ENCODE measurements around the gene BCL11A. TPM values are rescaled to one million over a fixed set of nuclear protein-coding genes. Genes with fewer than 3 reads are reported as not detected.
"Not testable (repeated sequence)": the region's sequence is repeated elsewhere in the genome, so short reads cannot be mapped to it uniquely, and the experiment has no call there.

The BCL11A gene
- total and polyA plus RNA-seq, 9 donors, result 0.81 to 5.7 (median 3.2) TPM; not detected in 1

GRCh38 chr2:60422826-60423483 is 130.5 kb downstream of the BCL11A start:
- no peaks in the 10 kb centered on the region for H3K9me3 ChIP-seq
- TF ChIP-seq POLR2A (IDR thresholded peaks at IDR 0.05) (no peak), CTCF (IDR thresholded peaks at IDR 0.05) (no peak), EP300 (IDR thresholded peaks at IDR 0.05) (no peak)
- H3K4me1 ChIP-seq (ENCODE audit: insufficient read depth), result no peaks in the 10 kb centered on the region
- H3K36me3 ChIP-seq, result no peaks in the 10 kb centered on the region
- H3K27me3 ChIP-seq, result no peaks in the 10 kb centered on the region
- no peak for DNase-seq
- intact Hi-C loops (cut with DNase I), result no loop called here
- WGBS, 3 donors, result 61 to 64% (median 63%) methylated on average over 7 of the region's 7 CpGs
- H3K27ac ChIP-seq, result no peak overlapping the region
- H3K4me3 ChIP-seq, result no peak overlapping the region

- intact Hi-C loops (cut with DNase I); H3K4me3 ChIP-seq; H3K36me3 ChIP-seq; DNase-seq; H3K4me1 ChIP-seq (ENCODE audit: insufficient read depth); H3K27me3 ChIP-seq; H3K27ac ChIP-seq; H3K9me3 ChIP-seq: not testable (repeated sequence)
- 82 to 94% (median 94%) methylated on average over 1 of the region's 1 CpG for WGBS, 3 donors
Measured at GRCh38 chr2:60417210-60417609, 136.2 kb downstream of the BCL11A start.

DNA sequence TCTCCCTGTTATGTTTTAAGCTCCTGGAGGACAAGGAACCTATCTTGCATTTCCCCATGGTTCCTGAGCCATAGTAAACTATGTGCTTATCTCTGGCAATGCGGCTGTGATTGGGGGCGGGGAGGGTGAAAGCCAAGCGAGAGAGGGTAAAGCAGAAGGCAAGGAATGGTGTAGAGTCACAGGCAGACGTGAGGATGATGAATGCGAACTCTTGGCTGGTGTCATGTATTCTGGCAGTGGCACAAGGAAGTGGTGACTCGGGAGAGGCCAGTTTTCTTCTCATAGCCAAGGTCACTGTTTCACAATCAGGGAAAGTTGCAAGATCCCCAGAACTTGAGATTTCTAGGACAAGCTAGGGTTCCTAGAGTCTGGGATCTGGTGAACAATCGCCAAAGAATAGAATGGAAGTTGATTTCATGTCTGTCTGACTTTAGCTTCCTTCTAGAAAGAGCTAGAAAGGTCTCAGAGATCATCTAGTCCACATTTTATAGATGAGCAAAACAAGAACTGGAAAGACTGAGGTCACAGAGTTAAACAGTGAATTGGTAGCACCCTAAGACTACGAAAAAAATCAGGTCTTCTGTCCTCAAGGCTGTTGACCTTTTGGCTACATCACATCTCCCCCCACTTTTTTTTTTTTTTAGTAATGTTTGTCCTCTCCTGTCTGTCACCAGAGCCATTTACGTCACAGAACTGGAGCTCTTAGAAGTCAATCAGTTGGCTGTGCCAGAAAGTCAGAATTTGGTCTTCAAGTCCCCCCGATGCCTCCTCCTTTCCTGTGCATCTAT is 137.0 kb downstream of the BCL11A start:
- Histone ChIP-seq H3K4me1 (ENCODE audit: insufficient read depth) (no peaks in the 10 kb centered on the region), H3K27me3 (no peaks in the 10 kb centered on the region), H3K36me3 (no peaks in the 10 kb centered on the region), H3K9me3 (no peaks in the 10 kb centered on the region), H3K4me3 (no peak overlapping the region), H3K27ac (no peak overlapping the region)
- TF ChIP-seq POLR2A (IDR thresholded peaks at IDR 0.05), result no peak
- intact Hi-C loops (cut with DNase I), result no loop called here
- DNase-seq, result no peak
- WGBS, 3 donors, result 58 to 65% (median 60%) methylated on average over 10 of the region's 10 CpGs

DNA sequence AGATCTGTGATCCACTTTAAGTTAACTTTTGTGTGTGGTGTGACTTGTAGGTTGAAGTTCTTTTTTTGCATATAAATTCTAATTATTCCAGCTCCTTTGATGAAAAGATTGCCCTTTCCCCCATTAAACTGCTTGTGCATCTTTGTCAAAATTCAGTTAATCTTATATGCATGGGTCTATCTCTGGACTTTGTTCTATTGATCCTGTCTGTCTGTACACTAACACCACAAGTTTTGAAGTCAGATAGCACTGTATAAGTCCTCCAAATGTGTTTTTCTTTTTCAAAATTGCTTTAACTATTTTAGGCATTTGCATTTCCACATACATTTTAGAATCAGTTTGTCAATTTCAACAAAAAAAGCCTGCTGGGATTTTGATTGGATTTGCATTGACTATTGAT is 137.6 kb downstream of the BCL11A start:
- Histone ChIP-seq H3K27ac (no peak overlapping the region), H3K4me3 (no peak overlapping the region), H3K36me3 (no peaks in the 10 kb centered on the region), H3K4me1 (ENCODE audit: insufficient read depth) (peaks cover 3% of the 10 kb centered on the region), H3K9me3 (no peaks in the 10 kb centered on the region), H3K27me3 (no peaks in the 10 kb centered on the region)
- intact Hi-C loops (cut with DNase I), result no loop called here
- DNase-seq, result no peak
- TF ChIP-seq POLR2A (IDR thresholded peaks at IDR 0.05) (no peak), EP300 (IDR thresholded peaks at IDR 0.05) (no peak), CTCF (IDR thresholded peaks at IDR 0.05) (no peak)

DNA sequence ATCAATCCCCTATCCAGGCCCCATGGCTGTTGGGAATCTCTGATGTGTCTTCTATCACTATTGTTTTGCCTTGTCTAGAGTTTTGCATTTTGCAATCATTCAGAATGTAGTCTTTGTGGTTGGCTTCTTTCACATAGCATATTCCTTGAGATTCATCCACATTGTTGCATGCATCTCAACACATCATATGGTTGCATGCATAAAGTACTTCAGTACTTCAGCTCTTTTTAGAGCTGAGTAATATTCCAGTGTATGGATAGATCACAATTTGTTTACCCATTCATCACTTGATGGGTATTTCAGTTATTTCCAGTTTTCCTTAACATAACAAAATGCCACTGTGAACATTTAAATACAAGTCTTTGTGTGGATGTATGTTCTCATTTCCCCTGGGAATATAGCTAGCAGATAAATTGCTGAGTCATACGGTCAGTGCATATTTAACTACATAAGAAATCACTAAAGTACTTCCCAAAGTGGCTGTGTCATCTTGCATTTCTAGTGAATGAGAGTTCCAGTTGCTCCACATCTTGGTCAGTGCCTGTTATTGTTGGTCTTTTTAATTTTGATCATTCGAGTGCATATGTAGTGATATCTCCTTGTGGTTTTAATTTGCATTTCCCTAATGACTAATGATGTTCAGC is 138.8 kb downstream of the BCL11A start:
- no peaks in the 10 kb centered on the region for H3K27me3 ChIP-seq
- no peak overlapping the region for H3K4me3 ChIP-seq
- no peaks in the 10 kb centered on the region for H3K9me3 ChIP-seq
- H3K36me3 ChIP-seq, result no peaks in the 10 kb centered on the region
- TF ChIP-seq POLR2A (IDR thresholded peaks at IDR 0.05), result no peak
- no peak for TF ChIP-seq CTCF (IDR thresholded peaks at IDR 0.05)
- TF ChIP-seq EP300 (IDR thresholded peaks at IDR 0.05), result no peak
- intact Hi-C loops (cut with DNase I), result no loop called here
- no peak overlapping the region for H3K27ac ChIP-seq
- peaks cover 3% of the 10 kb centered on the region for H3K4me1 ChIP-seq (ENCODE audit: insufficient read depth)
- 68 to 74% (median 69%) methylated on average over 2 of the region's 2 CpGs for WGBS, 3 donors
- no peak for DNase-seq
